Cardiac fibroblast (primary cell): Measurements from ENCODE around the gene CHRM4.
A peak's percentile ranks its signal among the peaks of the same experiment; 100 is the strongest.

Source experiments
- DNase-seq, 2 donors: peaks; one replicate each; pipeline versions ENCODE4 v3.0.0 to v3.0.0-alpha.2; 2010; ENCODE audit warnings: low read depth in 2 of 2
- H3K4me3 ChIP-seq, 2 donors: replicated peaks in 1 of 2; 1 replicate in 1 of 2; 2 replicates in 1 of 2; pipeline ENCODE4 v1.5.1; 2011; ENCODE audit warnings: low read depth in 2 of 2, low read length in 2 of 2, mild to moderate bottlenecking in 2 of 2, moderate library complexity in 1 of 2
- TF ChIP-seq, protein P1 (sequence below): IDR thresholded peaks from one replicate; pipeline ENCODE4 v1.5.1; 2011; ENCODE audit warnings: low read depth, mild to moderate bottlenecking, low read length, inconsistent platforms

The CHRM4 gene

DNA sequence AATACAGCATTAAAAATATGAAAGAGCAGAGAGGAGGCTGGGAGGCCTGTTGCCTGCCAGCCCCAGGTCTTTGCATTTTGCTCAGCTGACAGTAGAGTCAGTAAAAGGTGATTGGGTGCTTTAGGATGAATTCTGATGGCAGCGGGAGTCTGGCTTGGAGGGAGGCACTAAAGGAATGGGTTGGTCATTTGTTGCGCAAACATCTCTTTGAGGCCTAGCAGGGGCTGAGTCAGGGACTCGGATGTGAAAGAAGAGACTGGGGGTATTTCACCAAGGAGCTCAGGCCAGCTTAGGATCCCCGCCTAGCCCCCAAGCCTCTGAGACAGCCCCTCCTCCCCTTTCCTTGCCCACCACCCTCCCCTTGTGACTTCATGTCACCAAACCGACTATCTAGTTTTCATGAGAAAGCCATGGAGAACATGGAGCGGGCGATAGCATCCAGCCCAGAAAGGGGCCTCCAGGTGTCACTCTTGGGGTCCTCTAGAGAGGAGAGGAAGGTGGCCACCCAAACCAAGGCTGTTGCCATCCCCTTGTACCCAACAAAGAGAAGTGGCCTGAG, 34.6 kb downstream of the CHRM4 start:
- TF ChIP-seq, protein P1, sequence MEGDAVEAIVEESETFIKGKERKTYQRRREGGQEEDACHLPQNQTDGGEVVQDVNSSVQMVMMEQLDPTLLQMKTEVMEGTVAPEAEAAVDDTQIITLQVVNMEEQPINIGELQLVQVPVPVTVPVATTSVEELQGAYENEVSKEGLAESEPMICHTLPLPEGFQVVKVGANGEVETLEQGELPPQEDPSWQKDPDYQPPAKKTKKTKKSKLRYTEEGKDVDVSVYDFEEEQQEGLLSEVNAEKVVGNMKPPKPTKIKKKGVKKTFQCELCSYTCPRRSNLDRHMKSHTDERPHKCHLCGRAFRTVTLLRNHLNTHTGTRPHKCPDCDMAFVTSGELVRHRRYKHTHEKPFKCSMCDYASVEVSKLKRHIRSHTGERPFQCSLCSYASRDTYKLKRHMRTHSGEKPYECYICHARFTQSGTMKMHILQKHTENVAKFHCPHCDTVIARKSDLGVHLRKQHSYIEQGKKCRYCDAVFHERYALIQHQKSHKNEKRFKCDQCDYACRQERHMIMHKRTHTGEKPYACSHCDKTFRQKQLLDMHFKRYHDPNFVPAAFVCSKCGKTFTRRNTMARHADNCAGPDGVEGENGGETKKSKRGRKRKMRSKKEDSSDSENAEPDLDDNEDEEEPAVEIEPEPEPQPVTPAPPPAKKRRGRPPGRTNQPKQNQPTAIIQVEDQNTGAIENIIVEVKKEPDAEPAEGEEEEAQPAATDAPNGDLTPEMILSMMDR: no peak
- H3K4me3 ChIP-seq: no peak overlapping the region
- DNase-seq: peak; percentile 70 to 73

DNA sequence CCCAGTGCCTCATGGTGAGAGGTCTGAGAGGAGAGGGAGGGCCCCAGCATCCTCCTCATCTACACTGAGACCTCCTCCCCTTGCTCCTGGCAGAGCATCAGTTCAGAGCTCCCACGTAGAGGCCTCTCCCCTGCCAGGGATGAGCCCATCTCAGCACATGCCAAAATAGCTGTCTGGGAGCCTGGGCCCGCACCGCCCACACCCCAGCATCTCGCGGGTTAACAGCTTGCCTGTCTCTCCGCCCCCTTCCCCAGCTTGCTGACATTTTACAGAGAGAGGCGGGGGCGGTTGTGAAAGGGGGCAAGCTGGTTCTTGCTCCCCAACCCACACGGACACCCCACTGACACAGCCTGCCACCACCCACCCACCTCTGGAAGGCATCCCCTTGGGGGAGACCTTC, 37.9 kb downstream of the CHRM4 start:
- no peak for DNase-seq
- TF ChIP-seq, protein P1: no peak
- no peak overlapping the region for H3K4me3 ChIP-seq

DNA sequence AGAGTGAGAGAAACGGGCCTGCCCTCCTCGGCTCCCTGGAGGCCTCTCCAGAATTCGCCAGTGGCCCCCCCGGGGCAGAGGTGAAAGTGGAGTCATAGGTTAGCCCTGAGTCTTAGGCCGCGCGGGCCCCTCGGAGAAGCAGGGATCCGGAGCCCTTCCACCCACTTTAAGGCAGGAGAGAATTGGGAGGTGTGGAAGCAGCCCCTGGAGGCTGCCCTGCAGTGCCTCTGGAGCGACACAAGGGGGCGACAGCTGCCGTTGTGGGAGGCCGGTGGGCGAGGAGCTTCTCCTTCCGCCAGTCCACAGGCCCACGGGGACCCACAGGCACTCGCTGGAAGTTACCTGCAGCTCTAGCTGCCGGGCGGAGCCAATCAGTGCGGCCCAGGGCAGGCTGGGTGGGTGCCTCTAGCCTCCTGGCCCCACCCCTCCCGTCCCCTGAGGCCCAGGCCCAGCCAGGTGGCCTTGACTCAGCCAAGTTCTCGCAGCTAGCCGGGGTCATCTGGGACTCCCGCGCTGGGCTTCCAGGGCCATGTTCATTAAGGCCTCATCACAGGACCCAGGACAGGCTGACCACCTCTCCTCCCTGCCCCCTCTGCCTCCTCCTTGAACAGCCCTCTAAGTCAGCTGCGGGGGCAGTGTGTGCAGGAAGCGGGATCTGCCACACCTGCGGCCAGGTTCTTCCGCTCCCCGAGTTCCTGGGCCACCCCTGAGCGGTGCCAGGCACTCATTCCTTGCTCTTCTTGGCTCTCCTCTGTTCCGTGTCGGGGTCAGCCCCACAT, 39.3 kb downstream of the CHRM4 start:
- peak; percentile 58 to 60 for DNase-seq
- H3K4me3 ChIP-seq: no peak overlapping the region
- TF ChIP-seq, protein P1: peak; percentile 96

DNA sequence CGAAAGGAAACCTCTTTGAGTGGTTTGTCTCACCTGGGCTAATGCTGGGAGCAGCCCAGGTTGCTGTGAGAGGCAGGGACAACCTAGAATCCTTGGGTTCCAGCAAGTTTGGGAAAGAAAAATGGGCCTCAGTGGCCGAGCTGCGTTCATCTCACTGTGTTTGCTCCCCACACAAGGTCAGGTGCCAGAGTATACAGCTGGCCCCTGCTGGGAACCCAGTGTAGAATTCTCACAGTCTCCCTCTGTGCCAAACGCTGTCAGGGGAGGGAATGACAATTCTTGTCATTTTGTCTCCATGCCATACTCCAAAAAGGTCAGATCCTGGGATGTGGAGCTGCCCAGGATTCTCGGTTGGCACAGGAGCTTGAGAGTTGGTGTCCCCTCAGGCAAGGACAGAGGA, 40.0 kb downstream of the CHRM4 start:
- TF ChIP-seq, protein P1: no peak
- no peak overlapping the region for H3K4me3 ChIP-seq
- no peak for DNase-seq

DNA sequence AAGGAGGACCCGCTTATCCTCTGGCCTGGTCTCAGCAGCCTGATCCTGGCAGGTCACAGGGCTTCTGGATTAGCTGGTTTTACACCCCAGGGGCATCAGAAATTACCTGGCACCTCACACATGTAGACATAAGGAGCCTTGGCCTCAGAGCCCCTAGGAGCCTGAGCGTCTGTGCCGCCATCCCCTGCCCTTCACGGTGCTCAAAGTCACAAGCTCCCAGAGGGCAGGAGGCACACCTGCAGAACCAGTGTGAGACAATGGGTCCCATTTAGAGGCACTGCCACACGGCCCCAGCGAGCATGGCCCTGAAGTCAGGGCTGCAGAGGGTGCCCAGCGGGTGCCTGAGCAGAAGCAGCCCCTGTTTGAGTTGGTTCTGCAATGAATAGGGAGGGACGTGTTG, 40.4 kb downstream of the CHRM4 start:
- TF ChIP-seq, protein P1: no peak
- no peak overlapping the region for H3K4me3 ChIP-seq
- DNase-seq: no peak

DNA sequence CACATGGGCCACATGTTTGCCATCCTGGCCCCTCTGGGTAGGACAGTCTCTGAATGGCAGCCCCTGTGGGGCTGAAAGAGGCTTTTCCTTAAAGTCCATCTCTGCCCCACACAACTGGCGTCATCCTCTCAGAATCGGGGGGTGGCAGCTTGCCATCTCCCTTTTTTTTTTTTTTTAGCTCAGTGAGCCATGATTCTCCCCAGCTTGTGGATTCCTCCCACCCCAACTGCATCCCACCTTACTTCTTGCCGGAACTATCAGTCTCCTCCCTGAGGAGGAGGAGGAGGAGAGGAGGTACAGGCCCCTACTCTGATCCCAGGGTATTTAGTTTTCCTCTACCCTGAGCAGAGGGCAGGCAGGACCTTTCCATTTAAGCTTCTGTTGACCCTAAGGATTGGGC, 40.9 kb downstream of the CHRM4 start:
- H3K4me3 ChIP-seq: no peak overlapping the region
- DNase-seq: no peak

More for the DNA sequence above, 40.9 kb downstream of the CHRM4 start:
- TF ChIP-seq, protein P1: no peak
